Neutrophil (primary cell): Measurements from ENCODE around the gene ZFY.
A peak's percentile ranks its signal among the peaks of the same experiment; 100 is the strongest.

Source experiments
- H3K27ac ChIP-seq: fragments of 200-600 bp; sonication (generic); 2 replicates; pipeline ENCODE4 v1.5.1; 2016; ENCODE audit warnings: mild to moderate bottlenecking, moderate library complexity
- H3K27me3 ChIP-seq: fragments of 200-600 bp; sonication (generic); 2 replicates; pipeline ENCODE4 v1.6.0; 2016; ENCODE audit warnings: mild to moderate bottlenecking
- H3K36me3 ChIP-seq: fragments of 200-600 bp; sonication (generic); 2 replicates; pipeline ENCODE4 v1.5.1; 2017
- H3K4me1 ChIP-seq, 2 experiments: fragments of 200-600 bp in 1 of 2; sonication (generic) in 1 of 2; 1 replicate in 1 of 2; 2 replicates in 1 of 2; pipeline versions ENCODE4 v1.5.1 to v1.6.1; 2013 to 2016; ENCODE audit warnings: low read depth in 1 of 2, low read length in 1 of 2, mild to moderate bottlenecking in 1 of 2, moderate library complexity in 1 of 2; ENCODE audit not compliant: control insufficient read depth in 1 of 2, insufficient read depth in 1 of 2
- H3K4me3 ChIP-seq, 2 experiments: fragments of 200-600 bp in 1 of 2; sonication (generic) in 1 of 2; 1 replicate in 1 of 2; 2 replicates in 1 of 2; pipeline ENCODE4 v1.5.1; 2013 to 2016; ENCODE audit warnings: low read depth in 1 of 2, low read length in 1 of 2, mild to moderate bottlenecking in 1 of 2, moderate library complexity in 1 of 2
- H3K9me3 ChIP-seq: fragments of 200-600 bp; sonication (generic); 2 replicates; pipeline ENCODE4 v1.5.1; 2016
- TF ChIP-seq, protein P1 (sequence below): fragments of 200-600 bp; sonication (generic); IDR thresholded peaks from 2 replicates; pipeline ENCODE4 v1.5.1; 2016; ENCODE audit warnings: antibody characterized with exemption

ZFY gene

DNA sequence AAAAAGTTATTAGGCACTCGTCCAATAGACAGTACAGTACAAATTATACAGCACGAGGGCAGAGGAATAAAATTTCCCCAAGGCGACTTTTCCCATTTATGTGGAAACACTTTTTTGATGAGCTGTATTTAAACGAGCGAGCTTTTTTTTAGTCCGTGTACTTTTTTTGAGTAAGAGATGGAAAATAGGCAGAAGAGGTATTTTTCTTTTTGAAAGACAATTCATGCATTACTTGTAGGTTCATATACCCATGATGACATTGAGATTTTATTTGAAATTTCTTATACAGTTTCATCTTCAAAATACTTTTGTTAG lies 1.2 kb downstream of the ZFY start:
- no peaks in the 10 kb centered on the region for H3K36me3 ChIP-seq
- peak overlapping the region; percentile 92 for H3K27ac ChIP-seq
- H3K9me3 ChIP-seq = no peaks in the 10 kb centered on the region
- peaks cover 0 to 15% of the 10 kb centered on the region in 2 experiments for H3K4me1 ChIP-seq
- peak overlapping the region; percentile 47 to 74 for H3K4me3 ChIP-seq
- TF ChIP-seq, protein P1, sequence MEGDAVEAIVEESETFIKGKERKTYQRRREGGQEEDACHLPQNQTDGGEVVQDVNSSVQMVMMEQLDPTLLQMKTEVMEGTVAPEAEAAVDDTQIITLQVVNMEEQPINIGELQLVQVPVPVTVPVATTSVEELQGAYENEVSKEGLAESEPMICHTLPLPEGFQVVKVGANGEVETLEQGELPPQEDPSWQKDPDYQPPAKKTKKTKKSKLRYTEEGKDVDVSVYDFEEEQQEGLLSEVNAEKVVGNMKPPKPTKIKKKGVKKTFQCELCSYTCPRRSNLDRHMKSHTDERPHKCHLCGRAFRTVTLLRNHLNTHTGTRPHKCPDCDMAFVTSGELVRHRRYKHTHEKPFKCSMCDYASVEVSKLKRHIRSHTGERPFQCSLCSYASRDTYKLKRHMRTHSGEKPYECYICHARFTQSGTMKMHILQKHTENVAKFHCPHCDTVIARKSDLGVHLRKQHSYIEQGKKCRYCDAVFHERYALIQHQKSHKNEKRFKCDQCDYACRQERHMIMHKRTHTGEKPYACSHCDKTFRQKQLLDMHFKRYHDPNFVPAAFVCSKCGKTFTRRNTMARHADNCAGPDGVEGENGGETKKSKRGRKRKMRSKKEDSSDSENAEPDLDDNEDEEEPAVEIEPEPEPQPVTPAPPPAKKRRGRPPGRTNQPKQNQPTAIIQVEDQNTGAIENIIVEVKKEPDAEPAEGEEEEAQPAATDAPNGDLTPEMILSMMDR = no peak
- no peaks in the 10 kb centered on the region for H3K27me3 ChIP-seq

DNA sequence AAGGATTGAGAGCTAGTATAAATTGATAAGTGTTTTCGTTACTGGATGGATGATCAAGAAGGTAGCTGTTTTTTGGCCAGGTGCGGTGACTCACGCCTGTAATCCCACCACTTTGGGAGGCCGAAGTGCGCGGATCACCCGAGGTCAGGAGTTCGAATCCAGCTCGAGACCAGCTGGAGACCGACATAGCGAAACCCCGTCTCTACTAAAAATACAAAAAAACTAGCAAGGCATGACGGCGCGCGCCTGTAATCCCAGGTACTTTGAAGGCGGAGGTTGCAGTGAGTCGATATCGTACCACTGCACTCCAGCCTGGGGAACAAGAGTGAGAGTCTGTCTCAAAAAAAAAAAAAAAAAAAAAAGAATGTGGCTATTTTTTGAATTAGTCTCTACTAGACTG lies 2.0 kb downstream of the ZFY start:
- Histone ChIP-seq H3K4me3 (no peak overlapping the region), H3K27me3 (no peaks in the 10 kb centered on the region), H3K36me3 (no peaks in the 10 kb centered on the region), H3K4me1 (peaks cover 0 to 15% of the 10 kb centered on the region in 2 experiments), H3K27ac (no peak overlapping the region), H3K9me3 (no peaks in the 10 kb centered on the region)
- TF ChIP-seq, protein P1 = no peak

DNA sequence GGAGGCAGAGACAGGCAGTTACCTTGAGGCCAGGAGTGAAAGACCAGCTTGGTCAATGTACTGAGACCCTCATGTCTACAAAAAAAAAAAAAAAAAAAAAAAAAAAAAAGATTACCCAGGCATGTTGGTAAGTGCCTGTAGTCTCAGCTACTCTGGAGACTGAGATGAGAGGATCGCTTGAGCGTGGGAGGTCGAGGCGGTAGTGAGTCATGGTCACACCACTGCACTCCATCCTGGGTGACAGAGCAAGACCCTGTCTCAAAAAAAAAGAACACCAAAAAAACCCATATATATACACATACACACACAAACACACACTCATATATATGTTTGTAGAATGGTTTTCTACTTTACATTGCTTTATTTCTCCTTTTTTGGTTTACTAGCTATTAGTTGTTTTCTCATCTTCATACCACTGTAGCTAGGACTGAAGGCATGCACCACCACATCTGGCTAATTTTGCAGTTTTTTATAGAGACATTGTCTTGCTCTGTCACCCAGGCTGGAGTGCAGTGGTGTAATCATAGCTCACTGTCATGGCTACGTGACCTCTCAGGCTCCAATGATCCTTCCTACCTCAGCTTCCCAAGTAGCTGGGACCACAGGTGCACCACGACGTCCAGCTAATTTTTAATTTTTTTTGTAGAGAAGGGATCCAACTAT lies 14.5 kb downstream of the ZFY start:
- no peak overlapping the region for H3K4me3 ChIP-seq
- H3K36me3 ChIP-seq = no peaks in the 10 kb centered on the region
- H3K27me3 ChIP-seq = no peaks in the 10 kb centered on the region
- H3K9me3 ChIP-seq = no peaks in the 10 kb centered on the region
- no peaks in the 10 kb centered on the region for H3K4me1 ChIP-seq
- H3K27ac ChIP-seq = no peak overlapping the region
- TF ChIP-seq, protein P1 = no peak

GRCh38 chrY:2950655-2951054 lies 15.5 kb downstream of the ZFY start:
- H3K4me1 ChIP-seq = no peaks in the 10 kb centered on the region
- H3K9me3 ChIP-seq = no peaks in the 10 kb centered on the region
- H3K4me3 ChIP-seq = no peak overlapping the region
- TF ChIP-seq, protein P1 = no peak
- no peak overlapping the region for H3K27ac ChIP-seq
- no peaks in the 10 kb centered on the region for H3K27me3 ChIP-seq
- H3K36me3 ChIP-seq = no peaks in the 10 kb centered on the region

- no peaks in the 10 kb centered on the region for H3K36me3 ChIP-seq
Observed at GRCh38 chrY:2952912-2953311, 17.7 kb downstream of the ZFY start.

More at GRCh38 chrY:2952912-2953311, 17.7 kb downstream of the ZFY start:
- Histone ChIP-seq H3K27ac (no peak overlapping the region), H3K4me1 (no peaks in the 10 kb centered on the region), H3K9me3 (no peaks in the 10 kb centered on the region), H3K4me3 (no peak overlapping the region), H3K27me3 (no peaks in the 10 kb centered on the region)
- TF ChIP-seq, protein P1 = no peak
